ENCODE results near the gene CDK5R2. TPM values are rescaled to one million over a fixed set of nuclear protein-coding genes. Genes with fewer than 3 reads are reported as not detected.

Gene CDK5R2
- polyA plus RNA-seq, 2 of the 4 experiments (the other 2 are of a cell fraction): 0.63 to 0.94 TPM

DNA sequence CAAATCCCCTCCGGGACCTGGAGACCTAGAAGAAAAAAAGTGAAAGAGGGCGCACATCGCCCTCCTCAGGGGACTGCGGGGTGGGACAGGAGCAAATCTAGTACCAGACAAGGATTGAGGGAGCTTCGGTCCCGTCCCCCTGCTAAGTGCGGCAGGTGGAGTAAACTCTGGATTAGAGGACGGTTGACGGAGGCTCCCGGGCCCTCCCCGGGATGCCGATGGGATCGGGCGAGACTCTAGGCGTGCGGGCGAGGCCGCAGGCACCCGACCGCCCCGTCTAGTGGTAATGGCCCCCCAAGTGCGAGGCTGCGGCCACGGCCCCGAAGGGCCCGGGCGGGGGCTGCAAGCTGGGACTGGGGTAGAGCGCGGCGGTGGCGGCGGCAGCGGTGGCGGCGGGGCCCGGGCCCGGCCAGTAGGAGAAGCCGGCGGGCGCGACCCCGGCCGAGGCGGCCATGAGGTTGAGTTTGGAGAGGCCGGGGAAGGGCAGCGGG lies 22.0 kb downstream of the CDK5R2 start:
- WGBS (ENCODE audit: missing lambda C conversion rate): 62% methylated on average over 13 of the region's 46 CpGs
- POLR2A ChIA-PET: no interaction called here
- Histone ChIP-seq H3K4me3 (peak overlapping the region; percentile 31; the same call in 1 of the 3 replicates), H3K27ac (0 out of 6 replicates have a peak overlapping the region, but pooled peaks of 1 of the 2 experiments have one; percentile 21), H3K4me1 (peaks cover 19% of the 10 kb centered on the region), H3K4me2 (peak overlapping the region; percentile 64), H3K9me3 (no peaks in the 10 kb centered on the region)
- FAIRE-seq (no peak), ATAC-seq (peak in 1 of 2 experiments; percentile 1; a peak in 1 of 6 replicates), DNase-seq (ENCODE audit: low read depth in 1 of 2, low spot score in 1 of 2) (no peak)
- TF ChIP-seq FOSB (CRISPR knock-in tag; IDR thresholded peaks at IDR 0.05) (no peak), CEBPB (IDR thresholded peaks at IDR 0.05) (no peak)
- TF ChIP-seq, protein P1, sequence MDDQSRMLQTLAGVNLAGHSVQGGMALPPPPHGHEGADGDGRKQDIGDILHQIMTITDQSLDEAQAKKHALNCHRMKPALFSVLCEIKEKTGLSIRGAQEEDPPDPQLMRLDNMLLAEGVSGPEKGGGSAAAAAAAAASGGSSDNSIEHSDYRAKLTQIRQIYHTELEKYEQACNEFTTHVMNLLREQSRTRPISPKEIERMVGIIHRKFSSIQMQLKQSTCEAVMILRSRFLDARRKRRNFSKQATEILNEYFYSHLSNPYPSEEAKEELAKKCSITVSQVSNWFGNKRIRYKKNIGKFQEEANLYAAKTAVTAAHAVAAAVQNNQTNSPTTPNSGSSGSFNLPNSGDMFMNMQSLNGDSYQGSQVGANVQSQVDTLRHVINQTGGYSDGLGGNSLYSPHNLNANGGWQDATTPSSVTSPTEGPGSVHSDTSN (IDR thresholded peaks at IDR 0.05): no peak
- TF ChIP-seq, protein P2, sequence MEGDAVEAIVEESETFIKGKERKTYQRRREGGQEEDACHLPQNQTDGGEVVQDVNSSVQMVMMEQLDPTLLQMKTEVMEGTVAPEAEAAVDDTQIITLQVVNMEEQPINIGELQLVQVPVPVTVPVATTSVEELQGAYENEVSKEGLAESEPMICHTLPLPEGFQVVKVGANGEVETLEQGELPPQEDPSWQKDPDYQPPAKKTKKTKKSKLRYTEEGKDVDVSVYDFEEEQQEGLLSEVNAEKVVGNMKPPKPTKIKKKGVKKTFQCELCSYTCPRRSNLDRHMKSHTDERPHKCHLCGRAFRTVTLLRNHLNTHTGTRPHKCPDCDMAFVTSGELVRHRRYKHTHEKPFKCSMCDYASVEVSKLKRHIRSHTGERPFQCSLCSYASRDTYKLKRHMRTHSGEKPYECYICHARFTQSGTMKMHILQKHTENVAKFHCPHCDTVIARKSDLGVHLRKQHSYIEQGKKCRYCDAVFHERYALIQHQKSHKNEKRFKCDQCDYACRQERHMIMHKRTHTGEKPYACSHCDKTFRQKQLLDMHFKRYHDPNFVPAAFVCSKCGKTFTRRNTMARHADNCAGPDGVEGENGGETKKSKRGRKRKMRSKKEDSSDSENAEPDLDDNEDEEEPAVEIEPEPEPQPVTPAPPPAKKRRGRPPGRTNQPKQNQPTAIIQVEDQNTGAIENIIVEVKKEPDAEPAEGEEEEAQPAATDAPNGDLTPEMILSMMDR (IDR thresholded peaks at IDR 0.05): peak; percentile 14; the same call in 1 of the 3 replicates
- CTCF ChIA-PET: interaction anchor here (0.6 to 10.2 kb wide), 23 partner anchors 8 to 271 kb away, joined by 3 to 140 read pairs (median 9); partner anchors contain the start of genes CDK5R2 and NHEJ1

DNA sequence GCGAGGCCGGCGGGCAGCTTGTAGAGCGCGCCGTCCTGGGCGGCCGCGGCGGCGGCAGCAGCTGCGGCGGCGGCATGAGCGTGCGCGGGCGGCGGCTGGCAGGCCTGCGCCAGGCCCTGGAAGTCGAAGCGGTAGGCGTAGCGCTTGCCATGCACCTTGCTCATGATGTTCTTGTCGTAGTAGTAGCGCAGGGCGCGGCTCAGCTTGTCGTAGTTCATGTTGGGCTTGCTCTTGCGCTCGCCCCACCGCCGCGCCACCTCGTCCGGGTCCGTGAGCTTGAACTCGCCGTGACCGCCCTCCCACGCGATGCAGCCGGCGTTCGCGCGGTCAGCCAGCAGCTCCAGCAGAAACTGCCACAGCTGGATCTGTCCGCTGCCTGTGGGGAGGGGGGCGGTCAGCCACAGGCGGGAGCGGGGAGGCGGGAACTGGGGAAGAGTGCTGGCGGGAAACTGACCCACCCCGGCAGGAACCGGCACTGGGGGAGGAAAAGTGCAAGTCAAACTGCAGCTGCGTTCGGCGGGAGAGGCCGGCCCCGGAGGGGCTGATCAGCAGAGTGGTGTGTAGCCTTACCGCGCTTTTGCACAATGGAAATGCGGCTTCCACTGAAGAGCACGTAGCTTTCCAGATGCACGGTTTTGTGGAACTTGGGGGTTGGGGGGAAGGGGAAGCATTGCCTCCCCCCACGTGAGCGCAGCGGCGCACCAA lies 22.6 kb downstream of the CDK5R2 start:
- TF ChIP-seq, protein P1 (IDR thresholded peaks at IDR 0.05): no peak
- TF ChIP-seq BHLHE40 (IDR thresholded peaks at IDR 0.05; ENCODE audit: low read depth, low read length) (no peak), CHD4 (IDR thresholded peaks at IDR 0.05; ENCODE audit: borderline replicate concordance) (no peak), JUNB (IDR thresholded peaks at IDR 0.05) (no peak), HEYL (CRISPR knock-in tag; IDR thresholded peaks at IDR 0.05) (no peak), KDM5A (IDR thresholded peaks at IDR 0.05) (no peak), TP53 (CRISPR knock-in tag; IDR thresholded peaks at IDR 0.05) (no peak), CHD2 (IDR thresholded peaks at IDR 0.05; ENCODE audit: low read length, partially characterized antibody) (no peak), TFCP2L1 (CRISPR knock-in tag; IDR thresholded peaks at IDR 0.05) (no peak), HES2 (IDR thresholded peaks at IDR 0.05) (no peak), MYC (IDR thresholded peaks at IDR 0.05; ENCODE audit: borderline replicate concordance, low read length) (no peak), HOXA7 (CRISPR knock-in tag; IDR thresholded peaks at IDR 0.05) (no peak), RFX5 (IDR thresholded peaks at IDR 0.05) (no peak), HOXB13 (CRISPR knock-in tag; IDR thresholded peaks at IDR 0.05; ENCODE audit: low read depth) (no peak)
- H3K4me3 ChIP-seq: peak overlapping the region; percentile 31; the same call in 1 of the 3 replicates
- H3K27ac ChIP-seq: 0 out of 6 replicates have a peak overlapping the region, but pooled peaks of 1 of the 2 experiments have one; percentile 21
- peak overlapping the region; percentile 64 for H3K4me2 ChIP-seq
- ChIA-PET CTCF (interaction anchor here (0.9 to 10.2 kb wide), 20 partner anchors 7 to 178 kb away, joined by 3 to 140 read pairs (median 10); partner anchors contain the start of genes CDK5R2 and NHEJ1), POLR2A (no interaction called here)
- H3K9me3 ChIP-seq: no peaks in the 10 kb centered on the region
- DNase-seq (ENCODE audit: low read depth in 1 of 2, low spot score in 1 of 2): peak in 1 of 2 experiments; percentile 34
- FAIRE-seq: no peak
- WGBS (ENCODE audit: missing lambda C conversion rate): 50% methylated on average over 36 of the region's 69 CpGs
- H3K4me1 ChIP-seq: peaks cover 19% of the 10 kb centered on the region
- 0 out of 6 replicates have a peak, but pooled peaks of 1 of the 2 experiments have one; percentile 14 for ATAC-seq

Data from A549 (cell line).